ENCODE results near the gene CPVL. TPM values are rescaled to one million over a fixed set of nuclear protein-coding genes. Genes with fewer than 3 reads are reported as not detected.

The CPVL gene
- total RNA-seq, 2 donors from 2014 or later, result 32.4 to 53.3 TPM

DNA sequence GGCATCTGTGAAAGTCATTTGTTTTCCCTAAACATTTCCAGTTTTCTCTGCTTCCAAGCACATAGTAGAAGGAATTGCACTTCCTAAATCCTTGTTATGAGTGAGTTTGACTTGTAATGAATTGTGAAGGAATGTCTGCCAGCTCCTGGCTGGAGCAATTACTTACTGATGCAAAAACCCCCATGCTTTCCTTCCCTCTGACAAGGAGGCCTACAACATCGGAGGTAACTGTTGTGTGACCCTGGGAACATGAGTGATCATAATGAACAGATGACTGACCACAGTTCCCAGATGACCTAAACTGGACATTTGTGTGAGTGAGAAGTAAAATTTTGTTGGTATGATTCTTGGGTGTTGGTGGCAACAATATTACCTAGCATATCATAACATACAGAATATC, 21.4 kb upstream of the CPVL start:
- WGBS, 2 experiments (ENCODE audit: insufficient coverage in 1 of 2, insufficient read length in 1 of 2), result 0% methylated on average over 1 of the region's 1 CpG; no CpG with 5 or more reads in 1 of the 2 experiments
- Histone ChIP-seq H3K27me3 (ENCODE audit: control insufficient read depth, insufficient read depth, low read length, poor library complexity, severe bottlenecking) (no peaks in the 10 kb centered on the region), H3K36me3 (ENCODE audit: control insufficient read depth, insufficient read depth, low read length) (no peaks in the 10 kb centered on the region), H3K4me1 (ENCODE audit: control insufficient read depth, insufficient read depth, low read length) (no peaks in the 10 kb centered on the region), H3K27ac (ENCODE audit: low read depth, low read length) (no peak overlapping the region), H3K4me3 (ENCODE audit: low read length) (no peak overlapping the region), H3K9me3 (ENCODE audit: control insufficient read depth, low read length) (peaks cover 10% of the 10 kb centered on the region), H3K9ac (ENCODE audit: extremely low read depth, low read length, poor library complexity, severe bottlenecking) (no peak overlapping the region)
- Mint-ChIP-seq H3K4me1 (peaks cover 4% of the 10 kb centered on the region), H3K9me3 (peaks cover 12% of the 10 kb centered on the region), H3K27me3 (ENCODE audit: insufficient read depth) (no peaks in the 10 kb centered on the region), H3K27ac (no peak overlapping the region), H3K36me3 (ENCODE audit: low read depth) (peaks cover 6% of the 10 kb centered on the region), H3K4me3 (no peak overlapping the region)
- DNase-seq, result no peak
- TF ChIP-seq CTCF (conservative IDR thresholded peaks at IDR 0.05), result no peak

GRCh38 chr7:29163854-29164253, 17.5 kb upstream of the CPVL start:
- 84 to 100% methylated on average over 3 of the region's 3 CpGs for WGBS, 2 experiments (ENCODE audit: insufficient coverage in 1 of 2, insufficient read length in 1 of 2)
- peaks cover 10% of the 10 kb centered on the region for H3K9me3 ChIP-seq (ENCODE audit: control insufficient read depth, low read length)
- no peak overlapping the region for H3K9ac ChIP-seq (ENCODE audit: extremely low read depth, low read length, poor library complexity, severe bottlenecking)
- no peak overlapping the region for H3K27ac Mint-ChIP-seq
- H3K36me3 Mint-ChIP-seq (ENCODE audit: low read depth), result peaks cover 6% of the 10 kb centered on the region
- no peak for DNase-seq
- H3K4me3 Mint-ChIP-seq, result no peak overlapping the region
- peaks cover 11% of the 10 kb centered on the region for H3K4me1 ChIP-seq (ENCODE audit: control insufficient read depth, insufficient read depth, low read length)
- no peak for TF ChIP-seq CTCF (conservative IDR thresholded peaks at IDR 0.05)
- H3K4me3 ChIP-seq (ENCODE audit: low read length), result no peak overlapping the region
- peaks cover 12% of the 10 kb centered on the region for H3K9me3 Mint-ChIP-seq
- peaks cover 18% of the 10 kb centered on the region for H3K4me1 Mint-ChIP-seq
- H3K36me3 ChIP-seq (ENCODE audit: control insufficient read depth, insufficient read depth, low read length), result no peaks in the 10 kb centered on the region
- no peaks in the 10 kb centered on the region for H3K27me3 ChIP-seq (ENCODE audit: control insufficient read depth, insufficient read depth, low read length, poor library complexity, severe bottlenecking)
- H3K27me3 Mint-ChIP-seq (ENCODE audit: insufficient read depth), result no peaks in the 10 kb centered on the region
- no peak overlapping the region for H3K27ac ChIP-seq (ENCODE audit: low read depth, low read length)

- no peak overlapping the region for H3K4me3 ChIP-seq (ENCODE audit: low read length)
- no peak overlapping the region for H3K4me3 Mint-ChIP-seq
- peaks cover 12% of the 10 kb centered on the region for H3K9me3 Mint-ChIP-seq
- peaks cover 10% of the 10 kb centered on the region for H3K9me3 ChIP-seq (ENCODE audit: control insufficient read depth, low read length)
- H3K27me3 ChIP-seq (ENCODE audit: control insufficient read depth, insufficient read depth, low read length, poor library complexity, severe bottlenecking), result no peaks in the 10 kb centered on the region
- no peaks in the 10 kb centered on the region for H3K36me3 ChIP-seq (ENCODE audit: control insufficient read depth, insufficient read depth, low read length)
- peaks cover 20% of the 10 kb centered on the region for H3K4me1 ChIP-seq (ENCODE audit: control insufficient read depth, insufficient read depth, low read length)
- H3K9ac ChIP-seq (ENCODE audit: extremely low read depth, low read length, poor library complexity, severe bottlenecking), result no peak overlapping the region
- TF ChIP-seq CTCF (conservative IDR thresholded peaks at IDR 0.05), result no peak
- no peak overlapping the region for H3K27ac ChIP-seq (ENCODE audit: low read depth, low read length)
- no peaks in the 10 kb centered on the region for H3K27me3 Mint-ChIP-seq (ENCODE audit: insufficient read depth)
- 80% methylated on average over 5 of the region's 6 CpGs; no CpG with 5 or more reads in 1 of the 2 experiments for WGBS, 2 experiments (ENCODE audit: insufficient coverage in 1 of 2, insufficient read length in 1 of 2)
- H3K36me3 Mint-ChIP-seq (ENCODE audit: low read depth), result peaks cover 6% of the 10 kb centered on the region
- H3K4me1 Mint-ChIP-seq, result peaks cover 27% of the 10 kb centered on the region
- H3K27ac Mint-ChIP-seq, result no peak overlapping the region
- no peak for DNase-seq
Measured at GRCh38 chr7:29162577-29162976, 16.2 kb upstream of the CPVL start.
